Left hindlimb (tissue), 1 donor: ENCODE data around the gene ALG12.

Experiments used
- DNase-seq: peaks from one replicate; pipeline ENCODE4 v3.0.0-alpha.2; 2018

ALG12 gene

DNA sequence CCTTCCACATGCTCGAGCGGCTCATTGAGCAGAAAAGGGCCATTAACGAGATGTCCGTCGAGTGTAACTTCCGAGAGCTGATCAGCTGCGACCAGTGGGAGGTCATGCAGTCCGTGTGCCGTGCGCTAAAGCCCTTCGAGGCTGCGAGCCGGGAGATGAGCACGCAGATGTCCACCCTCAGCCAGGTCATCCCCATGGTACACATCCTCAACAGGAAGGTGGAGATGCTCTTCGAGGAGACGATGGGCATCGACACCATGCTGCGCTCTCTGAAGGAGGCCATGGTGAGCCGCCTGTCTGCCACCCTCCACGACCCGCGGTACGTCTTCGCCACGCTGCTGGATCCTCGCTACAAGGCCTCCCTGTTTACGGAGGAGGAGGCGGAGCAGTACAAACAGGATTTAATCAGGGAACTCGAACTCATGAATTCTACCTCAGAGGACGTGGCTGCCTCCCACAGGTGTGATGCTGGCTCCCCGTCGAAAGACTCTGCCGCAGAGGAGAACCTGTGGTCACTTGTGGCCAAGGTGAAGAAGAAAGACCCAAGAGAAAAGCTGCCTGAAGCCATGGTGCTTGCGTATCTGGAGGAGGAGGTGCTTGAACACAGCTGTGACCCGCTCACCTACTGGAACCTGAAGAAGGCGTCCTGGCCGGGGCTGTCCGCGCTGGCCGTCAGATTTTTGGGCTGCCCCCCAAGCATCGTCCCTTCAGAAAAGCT, 31.7 kb downstream of the ALG12 start:
- no peak for DNase-seq

DNA sequence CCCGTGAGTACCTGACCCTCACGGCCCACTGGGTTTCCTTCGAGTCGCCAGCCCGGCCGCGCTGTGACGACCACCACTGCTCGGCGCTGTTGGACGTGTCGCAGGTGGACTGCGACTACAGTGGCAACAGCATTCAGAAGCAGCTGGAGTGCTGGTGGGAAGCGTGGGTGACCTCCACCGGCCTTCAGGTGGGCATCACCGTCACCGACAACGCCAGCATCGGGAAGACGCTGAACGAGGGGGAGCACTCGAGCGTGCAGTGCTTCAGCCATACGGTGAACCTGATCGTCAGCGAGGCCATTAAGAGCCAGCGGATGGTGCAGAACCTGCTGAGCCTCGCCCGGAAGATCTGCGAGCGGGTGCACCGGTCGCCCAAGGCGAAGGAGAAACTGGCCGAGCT, 32.4 kb downstream of the ALG12 start:
- no peak for DNase-seq

DNA sequence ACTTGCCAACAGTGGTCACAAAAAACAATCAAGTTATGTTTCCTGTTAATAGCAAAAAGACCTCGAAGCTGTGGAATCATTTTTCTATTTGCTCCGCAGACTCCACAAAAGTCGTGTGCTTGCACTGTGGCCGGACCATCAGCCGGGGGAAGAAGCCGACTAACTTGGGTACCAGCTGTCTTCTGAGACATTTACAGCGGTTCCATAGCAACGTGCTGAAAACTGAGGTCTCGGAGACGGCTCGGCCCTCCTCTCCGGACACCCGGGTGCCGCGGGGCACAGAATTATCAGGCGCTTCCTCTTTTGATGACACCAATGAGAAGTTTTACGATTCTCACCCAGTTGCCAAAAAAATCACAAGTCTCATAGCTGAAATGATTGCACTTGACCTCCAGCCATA, 33.0 kb downstream of the ALG12 start:
- DNase-seq: no peak

DNA sequence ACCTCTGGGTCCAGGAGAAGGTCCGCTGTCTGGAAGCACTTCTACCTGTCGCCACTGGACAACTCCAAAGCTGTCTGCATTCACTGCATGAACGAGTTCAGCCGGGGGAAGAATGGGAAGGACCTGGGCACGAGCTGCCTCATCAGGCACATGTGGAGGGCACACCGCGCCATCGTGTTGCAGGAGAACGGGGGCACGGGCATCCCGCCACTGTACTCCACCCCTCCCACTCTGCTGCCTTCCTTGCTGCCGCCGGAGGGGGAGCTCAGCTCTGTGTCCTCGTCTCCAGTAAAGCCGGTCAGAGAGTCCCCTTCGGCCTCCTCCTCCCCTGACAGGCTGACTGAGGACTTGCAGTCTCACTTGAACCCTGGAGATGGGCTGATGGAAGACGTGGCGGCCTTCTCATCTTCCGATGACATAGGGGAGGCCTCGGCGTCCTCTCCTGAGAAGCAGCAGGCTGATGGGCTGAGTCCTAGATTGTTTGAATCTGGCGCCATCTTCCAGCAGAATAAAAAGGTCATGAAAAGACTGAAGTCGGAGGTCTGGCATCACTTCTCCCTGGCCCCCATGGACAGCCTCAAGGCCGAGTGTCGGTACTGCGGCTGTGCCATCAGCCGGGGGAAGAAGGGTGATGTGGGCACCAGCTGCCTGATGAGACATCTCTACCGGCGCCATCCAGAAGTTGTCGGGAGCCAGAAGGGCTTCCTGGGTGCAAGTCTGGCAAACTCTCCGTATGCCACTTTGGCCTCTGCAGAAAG, 33.6 kb downstream of the ALG12 start:
- no peak for DNase-seq

DNA sequence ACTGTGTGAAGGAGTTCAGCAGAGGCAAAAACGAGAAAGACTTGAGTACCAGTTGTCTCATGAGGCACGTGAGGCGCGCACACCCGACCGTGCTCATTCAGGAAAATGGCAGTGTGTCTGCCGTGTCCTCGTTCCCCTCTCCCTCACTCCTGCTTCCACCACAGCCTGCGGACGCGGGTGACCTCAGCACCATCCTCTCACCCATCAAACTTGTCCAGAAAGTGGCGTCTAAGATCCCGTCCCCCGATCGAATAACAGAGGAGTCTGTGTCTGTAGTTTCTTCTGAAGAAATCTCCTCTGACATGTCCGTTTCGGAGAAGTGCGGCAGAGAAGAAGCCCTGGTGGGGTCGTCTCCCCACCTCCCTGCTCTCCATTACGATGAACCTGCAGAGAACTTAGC, 34.2 kb downstream of the ALG12 start:
- no peak for DNase-seq

DNA sequence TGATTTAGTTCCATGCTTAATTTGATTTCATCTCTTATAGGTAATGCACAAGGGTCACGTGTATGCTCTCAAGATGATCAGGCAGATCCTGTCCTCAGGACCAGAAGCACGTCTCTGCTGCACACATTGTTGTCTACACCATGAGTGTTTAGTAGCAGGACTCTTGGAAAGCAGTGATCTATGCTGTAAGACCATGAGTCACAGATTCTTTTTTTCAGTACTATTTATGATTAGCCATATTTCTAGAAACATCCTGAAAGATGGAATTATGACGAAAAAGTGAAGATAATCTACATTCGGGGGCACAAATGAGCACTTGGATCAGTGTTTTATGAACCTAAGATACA, 35.0 kb downstream of the ALG12 start:
- DNase-seq: no peak

GRCh38 chr22:49882519-49883293, 35.5 kb downstream of the ALG12 start:
- DNase-seq: no peak

GRCh38 chr22:49881856-49882255, 36.4 kb downstream of the ALG12 start:
- DNase-seq: no peak

- DNase-seq: no peak
Measured at GRCh38 chr22:49880281-49880680, 38.0 kb downstream of the ALG12 start.

DNA sequence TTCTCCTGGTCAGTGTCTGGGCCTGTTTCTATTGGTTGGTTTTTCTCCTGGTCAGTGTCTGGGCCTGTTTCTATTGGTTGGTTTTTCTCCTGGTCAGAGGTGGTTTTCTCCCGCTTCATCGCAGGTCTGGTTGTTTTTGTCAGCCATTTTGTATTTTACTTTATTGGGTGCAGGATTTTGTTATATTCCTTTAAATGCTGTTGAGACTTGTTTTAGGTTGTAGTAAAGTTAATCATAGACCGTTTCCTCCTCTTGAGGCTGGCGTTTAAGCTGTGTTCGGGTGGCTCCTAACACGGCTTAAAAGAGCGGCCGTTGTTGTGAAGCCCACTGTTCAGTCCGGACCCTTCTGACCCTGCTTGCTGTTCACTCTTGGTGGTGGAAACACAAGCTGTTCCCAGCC, 38.4 kb downstream of the ALG12 start:
- DNase-seq: no peak

DNA sequence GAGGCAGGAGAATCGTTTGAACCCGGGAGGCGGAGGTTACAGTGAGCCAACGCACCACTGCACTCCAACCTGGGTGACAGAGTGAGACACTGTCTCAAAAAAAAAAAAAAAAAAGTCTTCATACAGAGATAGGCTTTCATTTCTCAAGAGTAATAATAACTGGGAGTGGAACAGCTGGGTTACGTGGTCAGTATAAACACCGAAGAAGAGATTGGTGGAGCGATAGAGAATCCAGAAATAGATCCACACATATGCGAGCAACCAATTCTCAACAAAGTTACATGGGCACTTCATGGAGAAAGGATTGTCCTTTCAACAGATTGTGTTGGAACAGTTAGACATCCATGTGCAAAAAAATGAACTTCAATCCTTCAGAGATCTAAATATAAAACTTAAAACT, 40.0 kb downstream of the ALG12 start:
- DNase-seq: no peak

- DNase-seq: no peak
Measured at GRCh38 chr22:49877642-49878041, 40.6 kb downstream of the ALG12 start.

DNA sequence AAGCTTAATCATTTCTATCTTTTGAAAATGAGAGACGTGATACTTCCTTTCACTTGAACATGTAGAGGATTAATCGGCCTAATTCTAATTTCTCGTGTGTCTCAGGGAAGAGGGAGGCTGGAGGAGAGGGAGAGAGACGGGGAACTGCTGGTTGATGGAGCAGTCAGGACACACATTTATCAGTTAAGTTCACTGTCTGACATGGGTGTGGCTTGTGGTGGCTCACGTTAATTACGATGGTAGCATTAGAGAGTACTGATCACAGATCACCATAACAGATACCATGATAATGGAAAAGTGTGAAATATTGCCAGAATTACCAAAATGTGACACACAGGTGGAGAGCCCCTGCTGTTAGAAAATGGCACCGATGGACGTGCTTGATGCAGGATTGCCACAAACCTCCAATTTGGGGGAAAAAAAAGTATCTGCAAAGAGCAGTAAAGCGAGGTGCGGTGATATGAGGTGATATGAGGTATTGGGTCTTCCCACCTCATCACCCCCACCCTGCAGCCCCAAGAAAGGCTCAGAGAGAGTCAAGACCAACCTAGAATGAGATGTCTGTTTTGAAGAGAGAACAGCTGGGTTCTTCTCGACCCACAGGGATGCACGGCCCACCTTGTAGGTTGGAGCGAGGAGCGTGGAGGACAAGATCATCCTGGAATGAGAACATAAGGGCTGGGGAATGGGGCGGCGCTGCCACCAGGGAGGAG, 44.9 kb downstream of the ALG12 start:
- DNase-seq: no peak

- no peak for DNase-seq
Measured at GRCh38 chr22:49872347-49872746, 45.9 kb downstream of the ALG12 start.

DNA sequence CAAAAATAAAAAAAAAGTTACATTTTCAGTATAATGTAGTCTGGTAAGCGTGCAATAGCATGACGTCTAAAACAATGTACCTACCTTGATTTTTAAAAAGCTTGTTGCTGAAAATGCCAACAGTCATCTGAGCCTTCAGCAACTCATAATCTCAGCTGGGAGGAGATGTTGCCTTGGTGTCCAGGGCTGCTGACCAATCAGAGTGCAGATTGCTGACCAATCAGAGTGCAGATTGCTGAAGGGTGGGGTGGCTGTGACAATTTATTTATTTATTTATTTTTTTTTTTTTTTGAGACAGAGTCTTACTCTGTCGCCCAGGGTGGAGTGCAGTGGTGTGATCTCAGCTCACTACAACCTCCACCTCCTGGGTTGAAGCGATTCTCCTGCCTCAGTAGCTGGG, 46.8 kb downstream of the ALG12 start:
- no peak for DNase-seq

- DNase-seq: no peak
Measured at GRCh38 chr22:49869845-49870712, 48.2 kb downstream of the ALG12 start.

DNA sequence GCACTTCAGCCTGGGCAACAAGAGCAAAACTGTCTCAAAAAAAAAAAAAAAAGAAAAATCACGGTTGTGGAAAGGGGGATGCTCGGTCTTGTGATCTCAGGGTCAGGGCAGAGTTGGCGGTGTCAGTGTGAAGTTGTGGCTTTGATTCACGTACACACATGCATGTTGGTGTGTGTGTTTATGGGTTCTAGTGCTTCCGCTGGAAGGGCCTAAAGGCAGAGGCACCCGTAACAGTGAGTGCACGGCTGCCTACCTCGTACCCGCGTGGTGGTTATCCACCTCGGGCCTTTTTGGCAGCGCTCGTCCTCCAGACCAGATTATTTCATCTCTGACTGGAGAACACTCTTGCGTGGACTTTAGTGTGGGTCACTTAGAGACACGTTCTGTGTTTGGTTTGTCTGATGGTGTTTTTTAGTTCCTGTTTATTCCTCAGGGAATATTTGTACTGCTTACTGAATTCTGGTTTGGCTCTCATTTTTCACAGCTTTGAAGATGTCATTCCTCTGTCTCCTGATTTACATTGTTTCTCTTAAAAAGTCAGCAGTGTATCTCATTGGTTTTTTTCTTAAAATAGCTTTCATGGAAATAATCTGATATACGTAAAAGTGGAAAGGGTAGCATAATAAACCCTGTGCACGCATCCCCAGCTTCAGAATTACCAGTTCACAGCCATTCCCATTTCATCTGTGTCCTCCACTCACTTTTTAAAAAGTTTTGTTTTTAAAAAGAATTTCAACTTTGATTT, 49.0 kb downstream of the ALG12 start:
- no peak for DNase-seq

DNA sequence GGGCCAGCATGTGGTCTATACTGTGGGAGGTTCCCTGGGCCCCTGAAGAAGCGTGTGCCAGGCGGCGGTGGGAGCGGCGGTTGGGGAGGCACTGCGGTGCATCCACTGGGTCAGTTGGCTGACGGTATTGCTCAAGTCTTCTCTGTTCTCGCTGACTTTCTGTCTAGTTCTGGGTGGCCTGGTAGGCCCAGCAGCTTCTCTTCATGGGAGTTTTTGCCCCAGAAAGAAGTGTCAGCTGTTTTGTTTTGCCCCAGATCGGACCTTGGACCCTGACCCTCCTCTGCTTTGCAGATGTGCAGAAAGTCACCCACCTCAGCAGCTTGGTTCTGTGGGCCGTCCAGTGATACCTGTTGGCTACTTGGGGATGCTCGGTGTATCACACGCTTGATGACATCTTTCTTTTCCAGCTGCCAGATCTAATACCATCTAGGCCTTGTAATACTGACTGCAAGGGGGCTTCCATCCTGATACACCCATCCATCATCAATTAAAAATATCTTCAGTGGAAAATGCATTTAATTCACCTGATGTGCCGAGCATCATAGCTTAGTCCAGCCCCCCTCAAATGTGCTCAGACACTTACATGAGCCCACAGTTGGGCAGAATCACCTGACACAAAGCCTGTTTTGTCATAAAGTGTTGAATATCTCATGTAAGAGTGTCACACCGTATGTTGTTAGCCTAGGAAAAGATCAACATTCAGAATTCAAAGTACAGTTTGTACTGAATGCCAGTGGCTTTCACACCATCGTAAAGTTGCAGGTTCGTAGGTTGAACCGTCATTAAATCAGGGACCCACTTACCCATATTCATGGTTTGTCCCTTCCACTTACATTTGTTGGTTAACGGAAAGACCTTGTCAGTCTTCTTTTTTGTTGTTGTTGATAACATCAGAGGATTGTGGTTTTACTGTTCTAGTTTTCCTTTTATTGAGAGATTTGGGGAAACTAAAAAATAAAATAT, 50.7 kb downstream of the ALG12 start:
- DNase-seq: no peak

DNA sequence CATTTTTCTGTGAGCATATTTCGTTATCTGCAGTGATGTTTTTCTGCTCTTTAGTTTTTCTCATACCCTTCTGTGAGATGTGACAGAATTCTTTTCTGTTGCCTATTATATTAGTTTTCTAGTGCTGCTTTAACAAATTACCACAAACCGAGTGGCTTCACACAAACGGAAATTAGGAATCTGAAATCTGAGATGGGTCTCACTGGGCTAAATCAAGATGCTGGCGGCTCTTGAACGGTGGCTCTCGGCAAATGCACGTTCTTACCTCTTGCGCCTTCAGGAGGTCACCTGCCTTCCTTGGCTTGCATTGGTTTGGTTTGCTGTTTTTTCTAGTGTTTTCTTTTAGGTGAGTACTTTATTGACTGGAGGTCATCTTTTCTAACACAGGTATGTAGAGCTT, 51.6 kb downstream of the ALG12 start:
- no peak for DNase-seq

GRCh38 chr22:49866134-49866533, 52.1 kb downstream of the ALG12 start:
- DNase-seq: no peak
